OCI-LY7 (cell line): ENCODE data around the gene MMP19. TPM values are rescaled to one million over a fixed set of nuclear protein-coding genes. Genes with fewer than 3 reads are reported as not detected.

Experiments used
- BruUV-seq: library from RNA; stranded (reverse); fragments of 400-500 nt; replicated peaks from 2 replicates; lab custom pipeline; 2021; lab: Mats Ljungman, UMichigan
- CTCF ChIA-PET: fragments of 300-600 bp; sonication (Branson Sonifier 250); formaldehyde crosslinking; loops from one replicate; lab custom pipeline; 2022; ENCODE audit warnings: antibody characterized with exemption; ENCODE audit not compliant: unreplicated experiment; lab: Charles Lee
- POLR2A ChIA-PET: fragments of 300-600 bp; sonication (Branson Sonifier 250); formaldehyde crosslinking; loops from one replicate; lab custom pipeline; 2022; ENCODE audit warnings: antibody characterized with exemption; lab: Charles Lee
- DNase-seq: peaks from one replicate; pipeline ENCODE4 v3.0.0-alpha.2; 2015; ENCODE audit warnings: low spot score
- H2AFZ ChIP-seq: fragments of 200-600 bp; sonication (generic), shearing (Covaris generic); 2 replicates; pipeline ENCODE4 v1.6.1; 2014; ENCODE audit warnings: mild to moderate bottlenecking, antibody characterized with exemption, low read length, moderate library complexity
- H3K27ac ChIP-seq: fragments of 200-600 bp; sonication (generic); 2 replicates; pipeline ENCODE4 v1.5.1; 2014; ENCODE audit warnings: mixed run types, low read depth, mild to moderate bottlenecking, moderate library complexity, low read length, inconsistent platforms; ENCODE audit not compliant: poor library complexity, severe bottlenecking
- H3K36me3 ChIP-seq: fragments of 200-600 bp; sonication (generic); 2 replicates; pipeline ENCODE4 v1.6.1; 2014; ENCODE audit warnings: mild to moderate bottlenecking, antibody characterized with exemption, low read length, moderate library complexity, mixed read lengths; ENCODE audit not compliant: insufficient read depth
- H3K4me1 ChIP-seq: fragments of 200-600 bp; sonication (generic); 2 replicates; pipeline ENCODE4 v1.5.1; 2014; ENCODE audit warnings: mild to moderate bottlenecking, low read length; ENCODE audit not compliant: insufficient read depth, poor library complexity, severe bottlenecking
- H3K4me2 ChIP-seq: fragments of 200-600 bp; sonication (generic); 2 replicates; pipeline ENCODE4 v1.6.1; 2014; ENCODE audit warnings: mild to moderate bottlenecking, low read length
- H3K4me3 ChIP-seq: fragments of 200-600 bp; sonication (generic); 2 replicates; pipeline ENCODE4 v1.5.1; 2014; ENCODE audit warnings: mild to moderate bottlenecking, low read depth, low read length; ENCODE audit not compliant: poor library complexity, severe bottlenecking
- H3K79me2 ChIP-seq: fragments of 200-600 bp; sonication (generic); 2 replicates; pipeline ENCODE4 v1.6.1; 2016; ENCODE audit warnings: low read depth, mild to moderate bottlenecking, low read length, moderate library complexity, mixed read lengths; ENCODE audit not compliant: insufficient read depth
- H3K9me2 ChIP-seq: fragments of 200-600 bp; sonication (generic); 2 replicates; pipeline ENCODE4 v1.6.1; 2016; ENCODE audit warnings: mild to moderate bottlenecking, low read length, mixed read lengths; ENCODE audit not compliant: insufficient read depth
- H3K9me3 ChIP-seq: fragments of 200-600 bp; sonication (generic); 2 replicates; pipeline ENCODE4 v1.6.1; 2014; ENCODE audit warnings: mild to moderate bottlenecking, mixed run types, low read length, mixed read lengths
- H4K20me1 ChIP-seq: fragments of 200-600 bp; sonication (generic); 2 replicates; pipeline ENCODE4 v1.6.1; 2014; ENCODE audit warnings: mild to moderate bottlenecking, antibody characterized with exemption, low read length, moderate library complexity, mixed read lengths; ENCODE audit not compliant: insufficient read depth
- EZH2phosphoT487 ChIP-seq: fragments of 200-600 bp; sonication (generic); IDR thresholded peaks from 2 replicates; pipeline ENCODE4 v1.6.1; 2018; ENCODE audit warnings: low read depth, borderline replicate concordance, mild to moderate bottlenecking, mixed run types, antibody characterized with exemption, low read length, moderate library complexity, mixed read lengths
- intact Hi-C: fragments of 100-400 bp; cut with micrococcal nuclease; formaldehyde crosslinking; loops from one replicate; pipeline ENCODE4 v1.10.0; 2022; ENCODE audit not compliant: unreplicated experiment
- total RNA-seq, 2 experiments: library from RNA; depleted of rRNA in 1 of 2; stranded (reverse); fragments of >200 nt in 1 of 2; shearing (Covaris generic) in 1 of 2; gene quantifications; 2 replicates each; pipeline ENCODE4 v1.2.3, GENCODE V29; 2014 to 2022
- TF ChIP-seq, protein P1 (sequence below): fragments of 200-600 bp; sonication (generic); conservative IDR thresholded peaks from 2 replicates; pipeline ENCODE4 v1.5.1; 2014; ENCODE audit warnings: mild to moderate bottlenecking, antibody characterized with exemption, low read length, moderate library complexity, mixed read lengths

Gene MMP19
- total RNA-seq, 2 experiments from 2014 or later = not detected

- no peak overlapping the region for H2AFZ ChIP-seq
- H3K79me2 ChIP-seq = peaks cover 15% of the 10 kb centered on the region; the same call in 1 of the 2 replicates
- no peaks in the 10 kb centered on the region for H3K4me1 ChIP-seq
- POLR2A ChIA-PET = interaction anchor here (0.8 kb wide), 1 partner anchor 20 kb away, joined by 3 read pairs; the partner anchor contains the start of genes ORMDL2 and SARNP
- H3K27ac ChIP-seq = no peak overlapping the region
- DNase-seq = peak; percentile 57
- intact Hi-C loops = loop anchor here (1.0 kb wide), 2 partner anchors 54 to 58 kb away; partner anchors contain the start of gene GDF11
- peaks cover 7% of the 10 kb centered on the region; the same call in 1 of the 2 replicates for H4K20me1 ChIP-seq
- BruUV-seq = no TSS peak
- H3K4me2 ChIP-seq = no peak overlapping the region
- H3K9me3 ChIP-seq = no peaks in the 10 kb centered on the region
- H3K9me2 ChIP-seq = no peaks in the 10 kb centered on the region
- peaks cover 98% of the 10 kb centered on the region for H3K36me3 ChIP-seq
- no peak for TF ChIP-seq EZH2phosphoT487
- TF ChIP-seq, protein P1, sequence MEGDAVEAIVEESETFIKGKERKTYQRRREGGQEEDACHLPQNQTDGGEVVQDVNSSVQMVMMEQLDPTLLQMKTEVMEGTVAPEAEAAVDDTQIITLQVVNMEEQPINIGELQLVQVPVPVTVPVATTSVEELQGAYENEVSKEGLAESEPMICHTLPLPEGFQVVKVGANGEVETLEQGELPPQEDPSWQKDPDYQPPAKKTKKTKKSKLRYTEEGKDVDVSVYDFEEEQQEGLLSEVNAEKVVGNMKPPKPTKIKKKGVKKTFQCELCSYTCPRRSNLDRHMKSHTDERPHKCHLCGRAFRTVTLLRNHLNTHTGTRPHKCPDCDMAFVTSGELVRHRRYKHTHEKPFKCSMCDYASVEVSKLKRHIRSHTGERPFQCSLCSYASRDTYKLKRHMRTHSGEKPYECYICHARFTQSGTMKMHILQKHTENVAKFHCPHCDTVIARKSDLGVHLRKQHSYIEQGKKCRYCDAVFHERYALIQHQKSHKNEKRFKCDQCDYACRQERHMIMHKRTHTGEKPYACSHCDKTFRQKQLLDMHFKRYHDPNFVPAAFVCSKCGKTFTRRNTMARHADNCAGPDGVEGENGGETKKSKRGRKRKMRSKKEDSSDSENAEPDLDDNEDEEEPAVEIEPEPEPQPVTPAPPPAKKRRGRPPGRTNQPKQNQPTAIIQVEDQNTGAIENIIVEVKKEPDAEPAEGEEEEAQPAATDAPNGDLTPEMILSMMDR = peak; percentile 80
- CTCF ChIA-PET = no interaction called here
- H3K4me3 ChIP-seq = no peak overlapping the region
Observed at GRCh38 chr12:55797068-55797467, 45.7 kb downstream of the MMP19 start.

- Histone ChIP-seq H4K20me1 (peaks cover 7% of the 10 kb centered on the region; the same call in 1 of the 2 replicates), H3K9me3 (no peaks in the 10 kb centered on the region), H3K4me3 (no peak overlapping the region), H3K79me2 (peaks cover 6% of the 10 kb centered on the region; the same call in 1 of the 2 replicates), H3K27ac (no peak overlapping the region), H3K4me1 (no peaks in the 10 kb centered on the region), H3K9me2 (no peaks in the 10 kb centered on the region), H2AFZ (no peak overlapping the region), H3K36me3 (peaks cover 98% of the 10 kb centered on the region), H3K4me2 (no peak overlapping the region)
- CTCF ChIA-PET = interaction anchor here (0.9 kb wide), 1 partner anchor 58 kb away, joined by 3 read pairs; no protein-coding TSS in a partner anchor
- POLR2A ChIA-PET = interaction anchor here (1.0 to 1.1 kb wide), 5 partner anchors 32 to 70 kb away, joined by 3 to 5 read pairs (median 3); no protein-coding TSS in a partner anchor
- no TSS peak for BruUV-seq
- TF ChIP-seq, protein P1 = no peak
- TF ChIP-seq EZH2phosphoT487 = no peak
- intact Hi-C loops = no loop called here
- DNase-seq = no peak
Observed at GRCh38 chr12:55795950-55796349, 46.8 kb downstream of the MMP19 start.

DNA sequence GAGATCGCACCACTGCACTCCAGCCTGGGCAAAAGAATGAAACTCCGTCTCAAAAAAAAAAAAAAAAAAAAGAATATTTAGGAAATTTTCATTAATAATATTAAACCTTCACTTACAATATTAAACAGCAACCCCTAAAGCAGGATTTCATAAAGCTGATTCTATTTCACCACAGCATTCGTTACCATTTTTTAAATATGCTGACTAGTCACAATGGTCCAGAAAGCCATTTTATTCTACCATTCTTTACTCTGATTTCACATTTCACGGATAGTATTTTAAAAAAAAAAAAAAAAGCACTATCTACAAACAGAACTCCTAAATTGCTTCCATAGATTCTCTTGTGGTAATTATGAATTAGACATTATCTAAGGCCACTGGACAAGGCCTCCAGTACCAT, 52.8 kb downstream of the MMP19 start:
- ChIA-PET POLR2A (interaction anchor here (1.0 kb wide), 1 partner anchor 9 kb away, joined by 3 read pairs; no protein-coding TSS in a partner anchor), CTCF (no interaction called here)
- TF ChIP-seq, protein P1 = no peak
- TF ChIP-seq EZH2phosphoT487 = no peak
- Histone ChIP-seq H3K27ac (no peak overlapping the region), H3K36me3 (peaks cover 98% of the 10 kb centered on the region), H3K4me2 (no peak overlapping the region), H3K4me1 (no peaks in the 10 kb centered on the region), H3K9me3 (no peaks in the 10 kb centered on the region), H3K4me3 (no peak overlapping the region), H2AFZ (no peak overlapping the region), H3K9me2 (no peaks in the 10 kb centered on the region), H3K79me2 (no peaks in the 10 kb centered on the region), H4K20me1 (no peaks in the 10 kb centered on the region)
- intact Hi-C loops = loop anchor here (5.0 kb wide), 1 partner anchor 33 kb away; no protein-coding TSS in a partner anchor
- no TSS peak for BruUV-seq
- DNase-seq = no peak
